HG03520 (cell line): Measurements from ENCODE around the gene IL21R.
A peak's percentile ranks its signal among the peaks of the same experiment; 100 is the strongest.
"Not testable (repeated sequence)": the region's sequence is repeated elsewhere in the genome, so short reads cannot be mapped to it uniquely, and the experiment has no call there.

Source experiments
- ATAC-seq: cut with Tn5 transposase; IDR thresholded peaks from one replicate; pipeline ENCODE4 v1.9.1; 2021; ENCODE audit warnings: mild to moderate bottlenecking, moderate library complexity; ENCODE audit not compliant: unreplicated experiment

IL21R gene

DNA sequence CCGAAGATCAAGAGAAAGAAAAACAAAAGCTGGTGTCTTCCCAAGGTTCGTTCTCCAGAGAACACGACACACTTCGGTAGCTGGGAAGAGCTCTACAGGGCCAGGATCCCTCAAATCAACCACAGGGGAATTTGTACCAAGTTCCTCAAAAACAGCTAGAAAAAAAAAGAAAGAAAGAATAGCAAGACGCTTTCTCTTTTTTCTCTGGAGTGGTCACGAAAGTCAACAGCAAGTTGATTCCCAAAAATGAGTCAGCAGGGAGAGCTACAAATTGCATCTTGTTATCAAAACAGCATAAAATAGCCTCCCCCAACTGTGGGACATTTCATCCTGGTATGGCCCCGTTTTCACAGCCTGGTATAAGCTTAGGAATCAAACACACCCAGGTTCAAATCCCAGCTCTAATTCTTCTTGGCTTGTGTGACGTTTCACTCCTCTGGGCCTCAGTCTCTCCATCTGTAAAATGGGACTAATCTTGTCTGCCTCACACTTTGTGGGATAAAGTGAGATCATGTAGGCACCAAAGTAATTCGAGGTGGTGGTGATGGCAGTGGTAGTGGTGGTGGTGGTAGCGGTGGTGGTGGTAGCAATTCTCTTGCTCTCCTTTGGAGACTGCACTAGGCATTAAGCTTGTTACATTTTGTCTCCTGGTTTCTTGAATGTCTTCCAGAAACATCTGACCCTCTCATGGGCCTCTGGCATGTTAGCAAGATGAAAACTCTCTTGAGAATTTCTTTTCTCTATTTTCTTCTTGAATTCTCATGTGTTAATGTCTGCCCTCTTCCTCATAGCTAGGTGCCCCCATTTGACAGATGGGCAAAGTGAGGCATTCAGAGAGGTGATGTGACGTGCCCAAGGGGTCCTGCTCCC, 988 bp upstream of the IL21R start:
- ATAC-seq: no peak

DNA sequence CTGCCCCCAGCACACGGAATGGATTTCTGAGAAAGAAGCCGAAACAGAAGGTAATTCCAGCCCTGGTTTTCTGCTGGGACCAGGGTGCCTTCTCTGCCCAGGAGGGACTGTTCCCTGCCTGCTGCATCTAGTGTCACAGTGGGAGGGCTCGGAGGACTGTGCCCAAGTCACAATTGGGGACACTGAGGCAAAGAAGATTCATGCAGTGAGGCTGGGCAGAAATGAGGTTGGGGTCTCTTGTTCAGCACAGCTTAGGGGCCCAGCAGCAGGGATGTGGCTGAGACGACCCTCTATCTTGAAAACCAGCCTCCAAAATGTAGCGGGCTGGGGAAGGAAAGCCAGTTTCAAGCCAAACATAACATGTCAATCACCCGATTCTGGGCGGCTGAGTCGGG, 592 bp downstream of the IL21R start:
- no peak for ATAC-seq

DNA sequence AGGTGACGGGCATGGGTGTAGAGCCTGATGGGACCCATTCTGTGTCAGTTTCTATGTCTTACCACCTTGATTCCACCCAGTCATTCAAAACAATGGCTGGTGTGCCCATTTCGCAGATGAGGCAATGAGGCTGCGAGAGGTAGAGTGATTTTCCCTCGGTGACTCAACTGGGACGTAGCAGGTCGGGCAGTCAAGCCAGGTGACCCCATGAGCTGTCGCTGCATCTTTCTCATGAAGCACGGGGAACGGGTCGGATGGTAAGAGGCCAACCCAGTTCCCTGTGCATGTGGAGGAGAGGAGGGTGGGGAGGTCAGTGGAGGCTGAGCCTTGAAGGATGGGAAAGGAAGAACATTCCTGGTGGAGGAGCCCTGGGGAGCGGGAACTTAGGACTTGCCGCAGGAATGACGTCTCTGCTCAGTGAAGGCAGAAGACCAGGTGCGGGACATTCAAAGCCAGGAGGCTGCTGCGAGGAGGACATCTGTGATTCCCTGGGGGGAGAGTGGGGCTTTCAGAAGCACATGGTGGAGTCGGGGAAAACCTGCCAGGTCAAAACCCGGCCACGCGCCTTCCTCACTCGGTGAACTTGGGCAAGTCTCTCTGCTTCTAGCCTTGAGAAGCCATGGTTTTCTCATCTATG, 1.1 kb downstream of the IL21R start:
- ATAC-seq: no peak

DNA sequence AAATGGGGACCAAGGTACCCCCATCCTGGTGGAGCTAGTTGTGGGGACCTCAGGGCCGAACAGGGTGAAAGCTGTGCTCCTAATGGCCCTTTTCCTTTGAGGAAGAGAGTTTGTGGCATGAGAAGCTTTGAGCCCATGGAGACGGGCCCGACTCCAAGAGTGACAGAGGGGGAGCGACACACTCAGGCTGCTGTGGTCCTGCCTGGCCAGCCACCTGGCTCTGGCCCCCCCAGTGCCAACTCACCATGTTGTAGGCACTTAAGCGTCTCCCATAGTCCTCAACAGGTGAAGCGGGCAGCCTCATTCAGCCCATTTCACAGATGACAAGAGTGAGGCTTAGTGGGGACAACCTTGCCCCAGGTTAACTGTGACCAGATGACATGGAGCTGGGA, 1.6 kb downstream of the IL21R start:
- ATAC-seq: no peak

DNA sequence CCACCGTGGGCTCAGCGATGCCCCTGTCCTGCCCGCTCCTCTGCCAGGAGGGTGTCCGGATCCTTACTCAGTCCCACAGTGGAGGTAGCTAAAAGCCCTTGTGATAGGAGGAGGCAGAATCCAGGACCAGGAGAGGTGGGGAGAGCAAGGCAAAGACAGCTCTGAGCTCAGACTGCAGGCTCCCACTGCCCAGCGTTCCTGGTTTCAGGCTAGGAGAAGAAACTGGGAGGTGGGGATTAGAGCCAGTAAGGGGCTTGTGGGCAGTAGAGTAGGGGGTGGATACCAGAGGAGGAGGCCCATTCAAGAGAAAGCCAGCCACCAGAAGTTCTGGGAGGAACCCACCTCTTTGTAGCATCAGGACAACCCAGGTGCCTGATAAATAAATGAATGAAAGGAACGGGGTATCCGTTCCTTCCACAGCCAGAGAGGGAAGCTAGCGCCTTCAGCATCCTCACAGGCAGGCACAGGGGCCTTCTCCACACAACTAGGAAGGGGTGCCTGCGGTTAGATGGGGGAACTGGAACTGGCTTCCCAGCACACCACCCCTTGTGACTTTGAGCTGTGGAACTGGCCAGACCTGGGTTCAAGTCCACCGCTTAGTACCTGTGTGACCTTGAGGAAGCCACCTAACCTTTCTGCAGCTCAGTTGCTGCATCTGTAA, 2.3 kb downstream of the IL21R start:
- ATAC-seq: no peak

DNA sequence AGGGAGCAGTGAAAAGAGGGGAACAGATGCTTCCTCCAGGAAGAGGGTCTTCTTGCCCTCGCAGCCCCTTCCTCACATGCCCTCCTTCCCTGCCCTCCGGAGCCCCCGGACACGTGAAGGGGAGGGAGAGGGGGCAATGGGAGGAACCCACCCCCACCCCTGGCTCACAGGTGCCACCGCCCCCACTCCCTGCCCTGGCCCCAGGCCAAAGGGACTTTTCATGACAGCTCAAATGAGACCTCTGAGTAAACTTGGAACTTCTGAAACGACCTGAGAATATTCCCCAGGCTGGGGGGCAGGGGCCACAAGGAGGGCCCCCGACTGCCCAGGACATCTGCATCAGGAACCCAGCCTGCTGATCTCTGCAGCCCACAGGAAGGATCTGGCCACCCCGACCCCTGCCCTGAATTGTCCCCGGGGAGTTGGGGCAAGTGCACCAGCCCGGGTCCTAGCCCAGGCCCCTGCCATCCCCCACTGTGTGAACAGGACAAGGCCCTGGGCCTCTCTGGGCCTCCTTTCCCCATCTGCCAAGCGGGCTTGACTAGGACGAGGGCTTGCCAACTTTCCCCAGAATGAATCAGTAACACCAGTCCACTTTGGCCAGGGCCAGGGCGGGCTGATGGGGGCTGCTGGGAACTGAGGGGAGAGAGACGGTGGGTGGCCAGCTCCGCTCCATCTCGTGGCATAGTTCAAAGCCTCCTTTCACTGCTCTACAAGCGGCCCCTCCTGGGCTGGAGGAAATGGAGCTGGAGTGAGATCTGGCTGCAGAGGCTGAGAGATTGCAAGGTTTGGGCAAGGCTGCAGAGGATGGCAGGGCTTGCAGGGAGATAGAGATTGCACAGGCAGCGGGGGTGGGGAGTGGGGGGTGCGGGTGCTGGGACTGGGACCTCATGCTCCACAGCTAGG, 3.8 kb downstream of the IL21R start:
- ATAC-seq: no peak

DNA sequence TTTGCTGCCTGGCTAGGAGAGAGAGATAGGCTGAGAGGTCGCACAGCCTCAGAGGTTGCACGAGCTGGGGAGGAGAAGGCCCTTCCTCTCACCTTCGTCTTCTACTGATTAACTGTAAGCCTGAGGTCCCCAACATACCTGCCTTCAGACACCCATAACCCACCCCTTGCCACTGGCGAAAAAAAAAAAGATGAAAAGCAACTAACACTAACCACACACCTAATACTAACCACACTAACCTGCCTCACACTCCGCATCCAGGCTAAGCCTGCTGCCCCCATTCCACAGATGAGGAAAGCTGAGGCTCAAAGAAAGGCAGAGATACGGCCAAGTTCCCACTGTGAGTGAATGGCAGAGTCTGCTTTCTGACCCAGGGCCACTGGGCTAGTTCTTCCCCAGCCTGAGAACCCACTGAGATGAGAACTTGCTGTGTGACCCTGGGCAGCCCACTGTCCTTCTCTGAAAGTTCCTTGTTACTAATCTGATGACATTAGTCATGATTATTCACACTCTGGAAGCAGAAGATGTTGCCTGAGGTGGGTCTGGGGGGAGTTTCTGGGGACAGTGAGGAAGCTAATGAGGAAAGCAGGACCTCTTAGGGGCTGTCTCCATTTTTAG, 4.6 kb downstream of the IL21R start:
- ATAC-seq: no peak

DNA sequence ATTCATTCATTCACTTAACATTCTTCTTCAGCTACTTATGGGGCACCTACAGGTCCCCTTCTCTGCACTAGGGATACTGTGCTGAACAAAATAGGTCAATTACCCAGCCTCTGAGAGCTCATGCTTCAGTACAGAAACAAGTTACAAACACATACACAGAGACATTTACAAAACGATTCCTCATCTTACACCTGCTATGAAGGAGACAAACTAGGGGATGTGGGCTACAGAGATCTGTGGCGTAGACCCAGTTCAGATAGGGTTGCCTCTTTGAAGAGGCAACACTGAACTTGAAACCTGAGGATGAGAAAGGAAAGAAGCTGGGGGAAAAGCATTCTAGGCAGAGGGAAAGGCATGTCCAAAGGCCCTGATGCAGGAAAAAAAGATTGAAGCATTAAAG, 5.2 kb downstream of the IL21R start:
- no peak for ATAC-seq

DNA sequence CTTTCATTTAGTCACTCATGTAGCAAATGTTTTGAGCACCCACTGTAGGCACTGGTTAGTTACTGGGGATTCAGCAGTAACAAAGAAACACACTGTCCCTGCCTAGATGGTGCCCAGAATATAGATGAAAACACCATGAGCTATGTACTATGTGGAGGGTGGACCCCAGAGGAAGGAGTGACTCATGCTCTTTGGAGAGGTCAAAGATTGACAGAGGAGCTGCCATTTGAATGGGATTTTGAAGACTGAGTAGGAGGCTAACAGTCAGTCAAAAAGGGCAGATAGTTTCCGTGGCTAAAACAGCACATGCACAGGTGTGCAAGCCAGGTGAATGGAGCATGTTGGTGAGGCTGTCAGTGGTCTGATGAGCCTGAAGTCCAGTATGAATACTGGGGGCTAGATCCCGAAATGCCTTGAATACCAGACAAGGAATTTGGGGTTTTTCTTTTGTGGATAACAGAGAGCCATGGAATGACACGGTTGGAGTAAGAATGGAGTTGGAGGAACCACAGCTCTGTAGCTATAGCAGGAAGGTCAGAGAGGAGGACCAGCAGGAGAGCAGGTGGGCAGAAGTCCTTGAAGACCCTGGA, 6.1 kb downstream of the IL21R start:
- ATAC-seq: peak; percentile 51

DNA sequence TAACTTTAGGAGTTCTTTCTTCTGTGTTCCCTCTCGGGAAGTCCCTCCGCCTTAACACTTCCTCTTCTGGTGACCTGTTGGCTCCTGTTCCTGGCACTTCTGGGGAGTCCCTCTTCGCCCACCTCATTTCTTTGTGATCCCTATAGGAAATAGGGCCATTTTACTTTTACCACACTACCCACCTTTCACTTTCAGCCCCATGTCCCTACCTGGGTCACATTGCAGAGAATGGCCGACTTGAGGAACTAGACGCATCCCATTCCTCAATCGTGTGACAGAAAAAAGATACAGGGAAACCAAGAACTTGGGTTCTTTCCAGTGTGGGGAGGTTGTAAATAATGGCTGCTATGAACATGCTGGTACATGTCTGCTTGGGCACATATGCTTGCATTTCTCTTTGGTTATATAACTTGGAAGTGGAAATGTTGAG, 6.6 kb downstream of the IL21R start:
- ATAC-seq: peak; percentile 10

DNA sequence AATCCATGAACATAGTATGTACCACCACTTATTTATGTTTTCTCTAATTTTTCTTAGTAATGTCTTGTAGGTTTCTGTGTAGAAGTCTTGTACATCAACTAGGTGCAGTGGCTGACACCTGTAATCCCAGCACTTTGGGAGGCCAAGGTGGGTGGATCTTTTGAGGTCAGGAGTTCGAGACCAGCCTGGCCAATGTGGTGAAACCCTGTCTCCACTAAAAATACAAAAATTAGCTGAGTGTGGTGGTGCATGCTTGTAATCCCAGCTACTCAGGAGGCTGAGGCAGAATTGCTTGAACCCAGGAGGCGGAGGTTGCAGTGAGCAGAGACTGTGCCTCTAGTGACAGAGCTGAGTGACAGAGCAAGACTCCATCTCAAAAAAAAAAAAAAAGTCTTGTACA, 8.0 kb downstream of the IL21R start:
- not testable (repeated sequence) for ATAC-seq

DNA sequence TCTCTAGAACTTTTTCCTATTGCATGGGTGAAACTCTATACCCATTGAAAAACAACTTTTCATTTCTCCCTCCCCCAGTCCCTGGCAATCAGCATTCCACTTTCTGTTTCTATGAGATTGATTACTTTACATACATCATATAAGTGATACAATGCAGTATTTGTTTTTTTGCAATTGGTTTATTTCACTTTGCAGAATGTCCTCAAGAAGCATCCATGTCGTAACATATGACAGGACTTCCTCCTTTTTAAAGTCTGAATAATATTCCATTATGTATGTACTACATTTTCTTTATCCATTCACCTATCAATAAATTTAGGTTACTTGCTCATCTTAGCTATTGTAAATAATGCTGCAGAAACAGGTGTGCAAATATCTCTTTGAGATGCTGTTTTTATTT, 8.8 kb downstream of the IL21R start:
- ATAC-seq: no peak

DNA sequence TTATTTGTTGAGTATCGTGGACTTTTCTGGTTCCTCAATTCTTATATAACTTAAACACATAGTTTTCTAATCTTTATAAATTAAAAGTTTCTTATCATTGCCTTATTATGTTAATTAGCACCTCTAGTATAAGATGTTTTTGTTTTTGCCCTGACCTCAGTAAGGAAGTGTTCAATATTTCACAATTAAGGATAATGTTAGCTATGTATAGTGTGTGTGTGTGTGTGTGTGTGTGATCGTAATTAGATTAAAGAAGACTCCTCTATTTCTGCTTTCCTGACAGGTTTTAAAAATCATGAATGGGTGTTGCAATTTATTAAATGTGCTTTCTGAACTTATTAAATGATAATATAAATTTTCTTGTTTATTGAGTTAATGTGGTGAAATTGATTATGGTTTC, 12.0 kb downstream of the IL21R start:
- no peak for ATAC-seq

DNA sequence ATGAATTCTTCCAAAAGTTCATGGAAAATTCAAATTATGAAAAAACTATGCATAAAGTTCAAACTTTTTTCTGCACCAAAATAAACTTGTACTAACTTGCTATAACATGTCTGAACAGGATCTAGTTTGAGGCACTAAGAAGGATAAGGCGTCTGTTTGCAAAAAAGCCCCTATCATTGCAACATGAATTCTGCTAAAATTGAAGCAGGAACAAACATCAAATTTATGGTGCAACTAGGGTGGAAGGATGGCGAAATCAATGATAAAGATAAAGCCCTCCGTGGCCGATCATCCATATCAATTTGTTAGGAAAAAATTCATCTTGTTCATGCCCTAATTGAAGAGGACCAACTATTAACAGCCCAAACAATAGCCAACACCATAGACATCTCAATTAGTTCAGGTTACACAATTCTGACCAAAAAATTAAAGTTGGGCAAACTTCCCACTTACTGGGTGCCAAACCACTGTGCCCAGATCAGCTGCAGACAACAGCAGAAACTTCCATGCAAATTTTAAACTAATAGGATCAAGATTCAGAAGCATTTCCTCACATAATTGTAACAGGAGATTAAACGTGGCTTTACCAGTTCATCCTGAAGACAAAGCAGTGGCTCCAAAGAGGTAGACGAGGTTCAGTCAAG, 12.9 kb downstream of the IL21R start:
- ATAC-seq: no peak

DNA sequence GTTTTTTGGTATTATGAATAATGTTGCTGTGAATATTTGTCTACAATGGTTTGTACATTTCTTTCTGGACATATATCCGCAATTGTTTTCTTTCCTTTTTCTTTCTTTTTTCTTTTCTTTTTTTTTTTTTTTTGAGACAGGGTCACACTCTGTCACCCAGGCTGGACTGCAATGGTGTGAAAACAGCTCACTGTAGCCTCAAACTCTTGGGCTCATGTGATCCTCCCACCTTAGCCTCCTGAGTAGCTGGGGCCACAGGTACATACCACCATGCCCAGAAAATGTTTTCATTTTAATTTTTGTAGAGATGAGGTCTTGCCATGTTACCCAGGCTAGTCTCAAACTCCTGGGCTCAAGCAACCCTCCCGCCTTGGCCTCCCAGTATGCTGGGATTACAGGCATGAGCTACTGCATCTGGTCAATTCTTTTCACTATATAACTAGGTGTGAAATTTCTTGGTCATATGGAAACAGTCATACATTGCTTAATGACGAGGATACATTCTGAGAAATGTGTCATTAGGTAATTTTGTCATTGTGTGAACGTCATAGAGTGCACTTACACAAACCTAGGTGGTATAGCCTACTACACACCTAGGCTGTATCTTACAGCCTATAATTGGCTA, 15.2 kb downstream of the IL21R start:
- no peak for ATAC-seq

DNA sequence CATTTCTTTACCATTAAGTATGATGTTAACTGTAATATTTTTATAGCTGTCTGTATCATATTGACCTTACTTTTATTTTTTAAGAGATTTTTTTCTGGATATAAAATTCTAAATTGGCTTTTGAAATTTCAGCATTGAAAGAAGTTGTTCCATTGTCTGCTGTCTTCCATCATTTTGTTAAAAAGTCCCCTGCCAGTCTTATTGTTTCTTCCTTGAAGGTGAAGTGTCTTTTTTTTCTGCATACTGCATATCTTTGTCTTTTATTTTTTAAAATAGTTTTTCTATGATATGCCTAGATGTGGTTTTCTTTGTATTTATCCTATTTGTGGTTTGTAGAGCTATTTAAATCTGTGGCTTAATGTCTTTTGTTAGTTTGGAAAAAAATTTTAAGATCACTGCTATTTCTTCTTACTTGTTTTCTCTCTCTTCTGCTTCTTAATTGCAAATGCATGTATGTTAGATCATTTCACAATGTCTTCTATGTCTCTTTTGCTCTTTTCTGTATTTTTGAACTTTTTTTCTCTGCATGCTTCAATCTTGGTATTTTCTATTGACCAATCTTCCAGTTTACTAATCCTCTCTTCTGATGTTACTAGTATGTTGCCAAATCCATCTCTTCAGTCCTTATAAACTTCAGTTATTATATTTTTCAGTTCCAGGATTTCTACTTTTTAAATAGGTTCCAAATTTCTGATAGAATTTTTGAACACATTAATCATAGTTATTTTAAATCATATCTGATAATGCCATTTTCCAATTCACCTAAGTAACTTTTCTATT, 20.2 kb downstream of the IL21R start:
- ATAC-seq: no peak

DNA sequence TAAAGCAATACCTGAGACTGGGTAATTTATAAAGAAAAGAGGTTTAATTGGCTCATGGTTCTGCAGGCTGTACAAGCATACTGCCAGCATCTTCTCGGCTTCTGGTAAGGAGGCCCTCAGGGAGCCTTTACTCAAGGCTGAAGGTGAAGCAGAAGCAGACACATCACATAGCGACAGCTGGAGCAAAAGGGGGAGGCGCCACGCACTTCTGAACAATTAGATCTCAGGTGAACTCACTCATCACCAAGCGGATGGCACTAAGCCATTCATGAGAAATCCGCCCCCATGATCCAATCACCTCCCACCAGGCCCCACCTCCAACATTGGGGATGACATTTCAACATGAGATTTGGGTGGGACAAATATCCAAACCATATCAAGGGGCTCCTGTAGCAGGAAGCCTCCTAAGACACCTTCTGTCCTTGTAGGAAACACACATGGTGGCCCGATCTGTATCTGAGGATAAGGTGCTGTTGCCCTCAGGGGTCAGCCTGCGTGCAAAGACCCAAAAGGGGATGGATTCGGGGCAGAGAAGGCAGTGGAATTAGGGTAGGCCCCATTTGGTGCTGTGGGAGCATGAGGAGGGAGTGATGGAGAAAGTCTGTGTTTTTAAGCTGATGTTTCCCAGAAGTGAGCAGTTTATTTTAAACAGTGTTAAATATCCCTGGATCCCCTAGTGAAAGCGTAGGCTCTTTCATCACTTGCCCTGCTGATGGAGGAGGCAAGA, 23.0 kb downstream of the IL21R start:
- ATAC-seq: no peak

DNA sequence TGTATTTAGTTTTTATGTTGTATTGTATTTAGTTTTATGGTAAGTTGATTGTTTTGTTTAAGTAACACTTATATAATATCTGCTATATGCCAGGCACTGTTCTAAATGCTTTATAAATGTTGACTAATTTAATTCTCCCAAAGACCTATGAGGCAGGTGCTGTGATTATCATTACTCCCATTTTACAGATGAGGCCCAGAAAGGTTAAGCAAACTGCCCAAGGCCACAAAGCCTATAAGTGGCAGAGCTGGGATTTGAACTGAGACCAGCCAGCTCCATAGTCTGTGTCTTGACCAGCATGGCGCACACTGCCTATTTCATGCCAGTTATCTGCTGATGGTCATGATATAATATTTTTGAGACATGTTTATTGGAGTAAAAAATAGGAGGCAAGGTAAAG, 24.0 kb downstream of the IL21R start:
- ATAC-seq: no peak
